Dedifferentiated amniotic fluid mesenchymal stem cell (primary cell): ENCODE results near the gene CBX6.

Experiments
- DNase-seq: peaks from one replicate; pipeline ENCODE4 v3.0.0-alpha.2; 2016; ENCODE audit errors: extremely low spot score

The CBX6 gene

GRCh38 chr22:38840129-38840528 is 31.9 kb downstream of the CBX6 start:
- DNase-seq = no peak

GRCh38 chr22:38839686-38840085 is 32.3 kb downstream of the CBX6 start:
- no peak for DNase-seq

- no peak for DNase-seq
Measured at GRCh38 chr22:38837414-38837928, 34.5 kb downstream of the CBX6 start.

GRCh38 chr22:38835888-38836301 is 36.1 kb downstream of the CBX6 start:
- DNase-seq = peak; percentile 71

- no peak for DNase-seq
Measured at GRCh38 chr22:38834991-38835390, 37.0 kb downstream of the CBX6 start.

- DNase-seq = no peak
Measured at GRCh38 chr22:38834215-38834953, 37.6 kb downstream of the CBX6 start.

- no peak for DNase-seq
Measured at GRCh38 chr22:38833061-38833460, 39.0 kb downstream of the CBX6 start.

GRCh38 chr22:38832005-38832978 is 39.7 kb downstream of the CBX6 start:
- DNase-seq = no peak

- no peak for DNase-seq
Measured at GRCh38 chr22:38831166-38831945, 40.7 kb downstream of the CBX6 start.

- no peak for DNase-seq
Measured at GRCh38 chr22:38830845-38831108, 41.2 kb downstream of the CBX6 start.

GRCh38 chr22:38830026-38830844 is 41.8 kb downstream of the CBX6 start:
- no peak for DNase-seq

- no peak for DNase-seq
Measured at GRCh38 chr22:38829485-38829884, 42.5 kb downstream of the CBX6 start.

- DNase-seq = no peak
Measured at GRCh38 chr22:38828616-38829205, 43.3 kb downstream of the CBX6 start.

- DNase-seq = no peak
Measured at GRCh38 chr22:38828191-38828590, 43.8 kb downstream of the CBX6 start.

- no peak for DNase-seq
Measured at GRCh38 chr22:38827510-38827909, 44.5 kb downstream of the CBX6 start.

GRCh38 chr22:38826801-38827200 is 45.2 kb downstream of the CBX6 start:
- DNase-seq = no peak

- DNase-seq = no peak
Measured at GRCh38 chr22:38826386-38826785, 45.6 kb downstream of the CBX6 start.

- no peak for DNase-seq
Measured at GRCh38 chr22:38824585-38824984, 47.4 kb downstream of the CBX6 start.

GRCh38 chr22:38823637-38824036 is 48.4 kb downstream of the CBX6 start:
- DNase-seq = no peak

- DNase-seq = no peak
Measured at GRCh38 chr22:38823076-38823475, 48.9 kb downstream of the CBX6 start.

GRCh38 chr22:38820020-38820419 is 52.0 kb downstream of the CBX6 start:
- no peak for DNase-seq
